OCI-LY7 (cell line): ENCODE measurements around the gene ARF6. TPM values are rescaled to one million over a fixed set of nuclear protein-coding genes. Genes with fewer than 3 reads are reported as not detected.
A peak's percentile ranks its signal among the peaks of the same experiment; 100 is the strongest.

Source experiments
- BruUV-seq: library from RNA; stranded (reverse); fragments of 400-500 nt; replicated peaks from 2 replicates; lab custom pipeline; 2021; lab: Mats Ljungman, UMichigan
- CTCF ChIA-PET: fragments of 300-600 bp; sonication (Branson Sonifier 250); formaldehyde crosslinking; loops from one replicate; lab custom pipeline; 2022; ENCODE audit warnings: antibody characterized with exemption; ENCODE audit not compliant: unreplicated experiment; lab: Charles Lee
- POLR2A ChIA-PET: fragments of 300-600 bp; sonication (Branson Sonifier 250); formaldehyde crosslinking; loops from one replicate; lab custom pipeline; 2022; ENCODE audit warnings: antibody characterized with exemption; lab: Charles Lee
- DNase-seq: peaks from one replicate; pipeline ENCODE4 v3.0.0-alpha.2; 2015; ENCODE audit warnings: low spot score
- H2AFZ ChIP-seq: fragments of 200-600 bp; sonication (generic), shearing (Covaris generic); 2 replicates; pipeline ENCODE4 v1.6.1; 2014; ENCODE audit warnings: mild to moderate bottlenecking, antibody characterized with exemption, low read length, moderate library complexity
- H3K27ac ChIP-seq: fragments of 200-600 bp; sonication (generic); 2 replicates; pipeline ENCODE4 v1.5.1; 2014; ENCODE audit warnings: mixed run types, low read depth, mild to moderate bottlenecking, moderate library complexity, low read length, inconsistent platforms; ENCODE audit not compliant: poor library complexity, severe bottlenecking
- H3K36me3 ChIP-seq: fragments of 200-600 bp; sonication (generic); 2 replicates; pipeline ENCODE4 v1.6.1; 2014; ENCODE audit warnings: mild to moderate bottlenecking, antibody characterized with exemption, low read length, moderate library complexity, mixed read lengths; ENCODE audit not compliant: insufficient read depth
- H3K4me1 ChIP-seq: fragments of 200-600 bp; sonication (generic); 2 replicates; pipeline ENCODE4 v1.5.1; 2014; ENCODE audit warnings: mild to moderate bottlenecking, low read length; ENCODE audit not compliant: insufficient read depth, poor library complexity, severe bottlenecking
- H3K4me2 ChIP-seq: fragments of 200-600 bp; sonication (generic); 2 replicates; pipeline ENCODE4 v1.6.1; 2014; ENCODE audit warnings: mild to moderate bottlenecking, low read length
- H3K4me3 ChIP-seq: fragments of 200-600 bp; sonication (generic); 2 replicates; pipeline ENCODE4 v1.5.1; 2014; ENCODE audit warnings: mild to moderate bottlenecking, low read depth, low read length; ENCODE audit not compliant: poor library complexity, severe bottlenecking
- H3K79me2 ChIP-seq: fragments of 200-600 bp; sonication (generic); 2 replicates; pipeline ENCODE4 v1.6.1; 2016; ENCODE audit warnings: low read depth, mild to moderate bottlenecking, low read length, moderate library complexity, mixed read lengths; ENCODE audit not compliant: insufficient read depth
- H3K9me2 ChIP-seq: fragments of 200-600 bp; sonication (generic); 2 replicates; pipeline ENCODE4 v1.6.1; 2016; ENCODE audit warnings: mild to moderate bottlenecking, low read length, mixed read lengths; ENCODE audit not compliant: insufficient read depth
- H3K9me3 ChIP-seq: fragments of 200-600 bp; sonication (generic); 2 replicates; pipeline ENCODE4 v1.6.1; 2014; ENCODE audit warnings: mild to moderate bottlenecking, mixed run types, low read length, mixed read lengths
- H4K20me1 ChIP-seq: fragments of 200-600 bp; sonication (generic); 2 replicates; pipeline ENCODE4 v1.6.1; 2014; ENCODE audit warnings: mild to moderate bottlenecking, antibody characterized with exemption, low read length, moderate library complexity, mixed read lengths; ENCODE audit not compliant: insufficient read depth
- EZH2phosphoT487 ChIP-seq: fragments of 200-600 bp; sonication (generic); IDR thresholded peaks from 2 replicates; pipeline ENCODE4 v1.6.1; 2018; ENCODE audit warnings: low read depth, borderline replicate concordance, mild to moderate bottlenecking, mixed run types, antibody characterized with exemption, low read length, moderate library complexity, mixed read lengths
- intact Hi-C: fragments of 100-400 bp; cut with micrococcal nuclease; formaldehyde crosslinking; loops from one replicate; pipeline ENCODE4 v1.10.0; 2022; ENCODE audit not compliant: unreplicated experiment
- total RNA-seq, 2 experiments: library from RNA; depleted of rRNA in 1 of 2; stranded (reverse); fragments of >200 nt in 1 of 2; shearing (Covaris generic) in 1 of 2; gene quantifications; 2 replicates each; pipeline ENCODE4 v1.2.3, GENCODE V29; 2014 to 2022
- TF ChIP-seq, protein P1 (sequence below): fragments of 200-600 bp; sonication (generic); conservative IDR thresholded peaks from 2 replicates; pipeline ENCODE4 v1.5.1; 2014; ENCODE audit warnings: mild to moderate bottlenecking, antibody characterized with exemption, low read length, moderate library complexity, mixed read lengths

The ARF6 gene
- total RNA-seq, 2 experiments from 2014 or later, result 47.6 to 69.1 TPM

DNA sequence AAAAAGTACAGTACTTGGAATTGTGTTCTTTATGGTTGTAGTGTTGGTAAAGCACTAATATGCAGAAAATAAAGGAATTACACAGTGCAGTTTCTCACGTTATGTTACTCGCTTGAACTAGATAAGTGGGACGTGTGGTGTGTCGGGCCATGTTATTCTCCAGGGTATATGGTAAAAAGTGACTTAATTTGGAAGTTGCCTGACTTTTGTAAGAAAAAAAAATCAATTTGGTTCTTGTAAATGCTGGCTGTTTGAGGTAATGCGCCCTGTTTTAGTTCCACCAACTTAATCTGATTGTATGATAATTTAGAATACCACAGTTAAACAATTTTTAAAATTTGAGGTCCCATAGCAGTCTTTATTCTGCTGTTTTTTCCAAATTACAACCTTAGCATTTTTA lies 4.1 kb downstream of the ARF6 start:
- H3K4me3 ChIP-seq, result peak overlapping the region; percentile 98

DNA sequence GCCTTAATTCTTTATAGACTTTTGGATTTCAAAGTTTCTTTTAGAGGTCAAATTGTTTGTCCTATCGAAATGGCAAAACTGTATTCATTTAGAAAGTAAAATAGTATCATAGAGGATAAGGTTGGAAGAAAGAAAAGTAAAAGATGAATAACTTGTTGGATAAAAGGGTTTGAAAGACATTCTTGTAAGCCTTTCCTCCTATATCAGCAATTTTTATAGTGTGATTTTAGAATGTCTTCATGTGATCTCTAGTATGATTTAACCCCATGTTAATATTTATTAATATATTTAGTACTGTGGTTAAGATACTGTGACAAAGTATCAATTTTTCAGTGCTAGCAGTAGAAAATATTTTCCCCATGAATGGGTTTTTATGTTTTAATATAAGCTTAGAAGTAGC lies 4.5 kb downstream of the ARF6 start:
- ChIA-PET CTCF (no interaction called here), POLR2A (interaction anchor here (1.0 to 1.1 kb wide), 3 partner anchors 9 to 103 kb away, joined by 3 to 4 read pairs (median 4); no protein-coding TSS in a partner anchor)
- H2AFZ ChIP-seq, result no peak overlapping the region
- H4K20me1 ChIP-seq, result peaks cover 47% of the 10 kb centered on the region
- TF ChIP-seq, protein P1, sequence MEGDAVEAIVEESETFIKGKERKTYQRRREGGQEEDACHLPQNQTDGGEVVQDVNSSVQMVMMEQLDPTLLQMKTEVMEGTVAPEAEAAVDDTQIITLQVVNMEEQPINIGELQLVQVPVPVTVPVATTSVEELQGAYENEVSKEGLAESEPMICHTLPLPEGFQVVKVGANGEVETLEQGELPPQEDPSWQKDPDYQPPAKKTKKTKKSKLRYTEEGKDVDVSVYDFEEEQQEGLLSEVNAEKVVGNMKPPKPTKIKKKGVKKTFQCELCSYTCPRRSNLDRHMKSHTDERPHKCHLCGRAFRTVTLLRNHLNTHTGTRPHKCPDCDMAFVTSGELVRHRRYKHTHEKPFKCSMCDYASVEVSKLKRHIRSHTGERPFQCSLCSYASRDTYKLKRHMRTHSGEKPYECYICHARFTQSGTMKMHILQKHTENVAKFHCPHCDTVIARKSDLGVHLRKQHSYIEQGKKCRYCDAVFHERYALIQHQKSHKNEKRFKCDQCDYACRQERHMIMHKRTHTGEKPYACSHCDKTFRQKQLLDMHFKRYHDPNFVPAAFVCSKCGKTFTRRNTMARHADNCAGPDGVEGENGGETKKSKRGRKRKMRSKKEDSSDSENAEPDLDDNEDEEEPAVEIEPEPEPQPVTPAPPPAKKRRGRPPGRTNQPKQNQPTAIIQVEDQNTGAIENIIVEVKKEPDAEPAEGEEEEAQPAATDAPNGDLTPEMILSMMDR, result no peak
- TF ChIP-seq EZH2phosphoT487, result no peak
- peak overlapping the region; percentile 81 for H3K4me2 ChIP-seq
- H3K4me3 ChIP-seq, result peak overlapping the region; percentile 98
- peaks cover 61% of the 10 kb centered on the region for H3K36me3 ChIP-seq
- peaks cover 74% of the 10 kb centered on the region for H3K79me2 ChIP-seq
- intact Hi-C loops, result no loop called here
- no peaks in the 10 kb centered on the region for H3K9me2 ChIP-seq
- no TSS peak for BruUV-seq
- no peak overlapping the region for H3K27ac ChIP-seq
- DNase-seq, result no peak
- no peaks in the 10 kb centered on the region for H3K9me3 ChIP-seq
- peaks cover 28% of the 10 kb centered on the region for H3K4me1 ChIP-seq

More for the DNA sequence above, 4.1 kb downstream of the ARF6 start:
- peaks cover 47% of the 10 kb centered on the region for H4K20me1 ChIP-seq
- peaks cover 30% of the 10 kb centered on the region for H3K4me1 ChIP-seq
- no peaks in the 10 kb centered on the region for H3K9me3 ChIP-seq
- H3K79me2 ChIP-seq, result peaks cover 77% of the 10 kb centered on the region
- intact Hi-C loops, result no loop called here
- H3K36me3 ChIP-seq, result peaks cover 61% of the 10 kb centered on the region
- no peak overlapping the region for H3K27ac ChIP-seq
- no peak for DNase-seq
- BruUV-seq, result no TSS peak
- H3K9me2 ChIP-seq, result no peaks in the 10 kb centered on the region
- ChIA-PET POLR2A (interaction anchor here (1.0 to 1.1 kb wide), 3 partner anchors 9 to 103 kb away, joined by 3 to 4 read pairs (median 4); no protein-coding TSS in a partner anchor), CTCF (no interaction called here)
- TF ChIP-seq, protein P1, result no peak
- TF ChIP-seq EZH2phosphoT487, result no peak
- H3K4me2 ChIP-seq, result peak overlapping the region; percentile 81
- H2AFZ ChIP-seq, result no peak overlapping the region

DNA sequence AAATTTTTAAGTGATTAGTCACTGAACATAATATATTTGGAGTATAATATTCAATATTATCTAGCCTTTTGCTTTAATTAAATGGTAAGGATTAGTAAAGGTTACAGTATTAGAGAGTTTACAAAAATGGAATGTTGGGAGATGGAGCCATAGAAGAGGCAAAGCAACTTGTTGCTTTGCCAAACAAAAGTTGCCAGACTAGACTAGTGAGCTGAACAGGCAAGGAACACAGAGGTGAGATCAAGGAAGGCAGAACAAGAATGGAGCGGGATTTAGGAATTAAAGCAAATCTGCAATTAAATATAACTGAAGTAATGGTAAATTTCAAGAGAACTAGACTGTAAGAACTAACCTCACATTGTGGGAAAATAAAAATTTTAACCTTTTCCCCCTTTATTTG lies 5.1 kb downstream of the ARF6 start:
- intact Hi-C loops, result no loop called here
- no TSS peak for BruUV-seq
- Histone ChIP-seq H2AFZ (no peak overlapping the region), H3K4me3 (peak overlapping the region; percentile 98), H3K9me3 (no peaks in the 10 kb centered on the region), H4K20me1 (peaks cover 47% of the 10 kb centered on the region), H3K27ac (no peak overlapping the region), H3K9me2 (no peaks in the 10 kb centered on the region), H3K4me2 (peak overlapping the region; percentile 81), H3K4me1 (peaks cover 28% of the 10 kb centered on the region), H3K36me3 (peaks cover 61% of the 10 kb centered on the region), H3K79me2 (peaks cover 73% of the 10 kb centered on the region)
- POLR2A ChIA-PET, result interaction anchor here (1.0 to 1.1 kb wide), 3 partner anchors 8 to 102 kb away, joined by 3 to 4 read pairs (median 4); no protein-coding TSS in a partner anchor
- DNase-seq, result no peak
- CTCF ChIA-PET, result no interaction called here
- TF ChIP-seq, protein P1, result no peak
- TF ChIP-seq EZH2phosphoT487, result no peak
